Stimulated activated naive CD8-positive, alpha-beta T cell treated with anti-CD3 and anti-CD28 coated beads, Interleukin-15, Interleukin-2, amounts not matched to agents 100 U/mL and 50 U/mL, for 24 hours (primary cell): ENCODE results near the gene WNT9A.
A peak's percentile ranks its signal among the peaks of the same experiment; 100 is the strongest.
"Not testable (repeated sequence)": the region's sequence is repeated elsewhere in the genome, so short reads cannot be mapped to it uniquely, and the experiment has no call there.

Experiments used
- ATAC-seq: fragments of 150-1000 bp; cut with Tn5 transposase; one replicate; pipeline ENCODE4 v1.10.0; 2021
- DNase-seq: peaks from one replicate; pipeline ENCODE4 v3.0.0; 2021

WNT9A gene

GRCh38 chr1:227886503-227886961 is 61.2 kb downstream of the WNT9A start:
- DNase-seq = no peak
- ATAC-seq = no peak

GRCh38 chr1:227885648-227886502 is 61.9 kb downstream of the WNT9A start:
- DNase-seq (no peak), ATAC-seq (no peak)

- ATAC-seq (peak; percentile 12), DNase-seq (no peak)
These were observed 62.5 kb downstream of the WNT9A start for GRCh38 chr1:227885135-227885647.

GRCh38 chr1:227884370-227885134 is 63.2 kb downstream of the WNT9A start:
- ATAC-seq (no peak), DNase-seq (no peak)

- DNase-seq (no peak), ATAC-seq (no peak)
These were observed 64.0 kb downstream of the WNT9A start for GRCh38 chr1:227883641-227884301.

- ATAC-seq (no peak), DNase-seq (no peak)
These were observed 64.6 kb downstream of the WNT9A start for GRCh38 chr1:227883073-227883520.

GRCh38 chr1:227880342-227880924 is 67.3 kb downstream of the WNT9A start:
- DNase-seq (no peak), ATAC-seq (no peak)

GRCh38 chr1:227877810-227878209 is 69.9 kb downstream of the WNT9A start:
- not testable (repeated sequence) for DNase-seq, ATAC-seq

GRCh38 chr1:227871892-227872291 is 75.8 kb downstream of the WNT9A start:
- not testable (repeated sequence) for ATAC-seq, DNase-seq

GRCh38 chr1:227870366-227870765 is 77.4 kb downstream of the WNT9A start:
- DNase-seq (no peak), ATAC-seq (no peak)

GRCh38 chr1:227869851-227870305 is 77.9 kb downstream of the WNT9A start:
- DNase-seq = no peak
- peak; percentile 49 for ATAC-seq

GRCh38 chr1:227869279-227869842 is 78.4 kb downstream of the WNT9A start:
- no peak for ATAC-seq
- DNase-seq = no peak
